ENCODE results near the gene PTPRG.
A peak's percentile ranks its signal among the peaks of the same experiment; 100 is the strongest.

The PTPRG gene

GRCh38 chr3:61563313-61564271 lies 2.2 kb downstream of the PTPRG start:
- no peak for DNase-seq

- DNase-seq = peak; percentile 25
These were observed 3.2 kb downstream of the PTPRG start for GRCh38 chr3:61564395-61565059.

- DNase-seq = no peak
These were observed 4.2 kb downstream of the PTPRG start for GRCh38 chr3:61565569-61565968.

DNA sequence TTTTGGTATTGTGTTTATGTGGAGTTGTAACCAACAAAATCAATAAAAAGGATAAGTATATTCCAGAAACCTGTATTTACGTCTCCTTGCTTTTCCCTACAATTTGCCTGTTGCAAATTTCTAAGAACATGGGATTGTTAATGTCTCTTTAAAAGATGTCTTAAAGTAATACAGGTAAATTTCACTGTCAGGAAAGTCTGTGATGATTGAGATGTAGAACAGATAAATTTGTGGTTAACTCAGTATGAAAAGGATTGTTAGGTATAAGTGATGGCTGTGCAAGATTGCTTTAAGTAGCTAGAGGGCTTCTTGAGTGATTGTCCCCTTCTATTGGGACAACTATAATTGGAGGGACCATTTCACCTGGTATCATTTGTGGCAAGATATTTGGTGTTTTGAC lies 6.8 kb downstream of the PTPRG start:
- no peak for DNase-seq

GRCh38 chr3:61569856-61570580 lies 8.6 kb downstream of the PTPRG start:
- DNase-seq = no peak

GRCh38 chr3:61570813-61571212 lies 9.4 kb downstream of the PTPRG start:
- no peak for DNase-seq

DNA sequence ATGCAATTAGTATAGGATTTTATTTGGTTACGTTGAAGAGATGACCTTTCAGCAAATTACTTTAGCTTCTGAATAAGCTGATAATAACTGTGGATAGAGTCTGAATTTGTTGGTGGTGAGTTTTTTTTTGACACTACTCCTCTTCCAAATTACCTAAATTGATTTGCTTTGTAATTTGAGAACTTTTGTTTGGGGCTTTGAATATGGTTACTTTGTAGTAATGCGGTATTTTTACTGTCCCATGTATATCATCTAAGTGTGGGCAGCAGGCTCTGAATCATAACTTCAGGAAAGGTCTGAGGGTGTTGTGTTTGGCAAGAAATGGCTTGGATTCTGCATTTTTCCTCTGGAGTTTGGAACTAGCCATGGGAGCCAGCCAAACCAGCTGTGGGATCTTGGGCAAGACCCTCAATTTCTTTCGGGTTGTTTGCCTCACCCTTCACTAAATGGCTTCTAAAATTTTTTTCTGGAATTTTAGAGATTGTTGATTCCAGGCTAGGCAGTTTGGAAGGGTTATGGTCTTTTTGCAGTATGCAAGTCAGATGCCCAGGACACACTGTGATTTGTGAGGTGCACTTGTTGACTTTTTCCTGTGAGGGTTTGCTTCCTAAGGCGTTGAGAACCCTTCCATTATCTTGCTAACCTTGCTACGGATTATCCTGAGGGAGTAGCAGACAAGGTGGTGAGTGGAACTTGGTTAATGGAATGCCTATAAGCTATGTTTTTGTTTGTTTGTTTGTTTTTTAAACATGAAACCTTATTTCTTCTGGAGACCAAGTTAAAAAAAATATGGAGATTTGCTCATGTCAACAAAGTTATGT lies 10.4 kb downstream of the PTPRG start:
- DNase-seq = no peak

- no peak for DNase-seq
These were observed 11.5 kb downstream of the PTPRG start for GRCh38 chr3:61572879-61573278.

DNA sequence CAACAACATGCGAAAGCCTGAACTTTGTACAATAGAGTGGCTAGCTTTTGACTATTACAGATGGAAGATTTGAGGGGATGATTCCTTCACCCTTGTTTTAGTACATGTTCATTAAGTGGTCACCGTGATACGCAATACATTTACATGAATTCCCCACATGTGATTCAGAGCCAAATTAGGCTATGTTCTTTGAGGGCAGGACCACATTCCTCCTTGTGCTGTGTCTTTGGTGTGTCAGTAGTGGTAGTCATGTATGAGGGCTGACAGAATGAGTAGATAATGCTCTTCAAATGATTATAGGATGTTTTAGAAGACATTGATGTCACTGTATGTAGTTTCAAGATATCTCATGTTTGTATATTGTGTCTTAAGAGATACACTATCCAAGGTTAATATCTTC lies 12.1 kb downstream of the PTPRG start:
- DNase-seq = no peak

- no peak for DNase-seq
These were observed 13.5 kb downstream of the PTPRG start for GRCh38 chr3:61574854-61575253.

- no peak for DNase-seq
These were observed 14.5 kb downstream of the PTPRG start for GRCh38 chr3:61575893-61576292.

GRCh38 chr3:61577760-61578159 lies 16.4 kb downstream of the PTPRG start:
- DNase-seq = no peak

DNA sequence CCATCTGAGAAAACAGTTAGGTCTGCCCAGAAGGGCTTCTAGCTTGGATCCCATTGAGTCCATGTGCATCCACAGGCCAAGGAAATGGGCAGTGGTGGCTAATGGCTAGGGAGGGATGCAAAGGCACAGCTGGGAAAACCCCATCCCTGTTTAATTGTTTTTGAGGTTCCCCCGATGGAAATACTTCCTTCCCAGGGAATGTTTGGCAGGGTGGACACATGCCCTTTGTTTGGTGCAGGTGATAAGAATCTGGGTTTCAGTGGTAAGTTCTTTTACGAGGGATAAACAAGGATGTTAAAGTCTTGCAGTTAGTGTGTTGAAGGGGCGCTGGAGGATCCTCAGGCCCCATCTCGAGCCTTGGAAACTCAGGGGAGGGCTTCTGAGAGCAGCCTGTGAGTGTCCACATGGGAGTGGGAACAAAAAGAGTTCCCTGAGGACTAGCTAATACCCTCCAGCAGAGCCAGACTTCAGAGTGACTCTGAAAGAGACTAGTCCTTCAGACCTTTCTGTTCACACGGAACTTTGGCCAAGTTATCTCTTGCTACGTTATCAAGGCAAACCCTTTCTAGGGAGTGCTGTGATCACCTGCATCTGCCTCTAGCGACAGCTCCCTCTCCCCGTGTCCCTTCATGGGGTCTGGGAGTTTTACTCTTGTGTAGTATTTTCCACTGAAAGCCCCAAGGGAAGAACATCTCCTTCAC lies 17.4 kb downstream of the PTPRG start:
- DNase-seq = no peak

GRCh38 chr3:61579685-61580084 lies 18.3 kb downstream of the PTPRG start:
- DNase-seq = no peak

- DNase-seq = no peak
These were observed 19.7 kb downstream of the PTPRG start for GRCh38 chr3:61580982-61581643.

- no peak for DNase-seq
These were observed 20.9 kb downstream of the PTPRG start for GRCh38 chr3:61582287-61582686.

GRCh38 chr3:61582846-61583245 lies 21.5 kb downstream of the PTPRG start:
- no peak for DNase-seq

- no peak for DNase-seq
These were observed 22.8 kb downstream of the PTPRG start for GRCh38 chr3:61583890-61584875.

DNA sequence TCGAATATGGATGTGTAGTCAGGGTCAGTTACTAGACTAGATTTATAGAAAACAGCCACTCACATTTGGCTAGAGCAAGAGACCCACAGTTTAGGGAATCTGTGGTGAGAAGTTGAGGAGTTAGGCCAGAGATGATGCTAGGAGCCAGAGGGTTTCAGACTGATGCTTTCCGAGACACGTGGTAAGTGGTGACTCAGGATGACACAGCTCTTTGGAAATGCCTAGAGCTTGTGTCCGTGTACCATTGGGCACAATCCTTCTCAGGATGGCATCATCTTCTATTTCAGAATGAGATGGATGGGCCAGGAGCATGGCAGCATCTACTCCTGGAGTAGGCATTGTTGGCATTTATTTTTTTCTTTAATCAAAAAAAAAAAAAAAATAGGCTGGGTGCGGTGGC lies 28.5 kb downstream of the PTPRG start:
- no peak for DNase-seq

GRCh38 chr3:61591300-61591699 lies 29.9 kb downstream of the PTPRG start:
- DNase-seq = no peak
